HG02610 (cell line): Measurements from ENCODE around the gene RACK1.
"Not testable (repeated sequence)": the region's sequence is repeated elsewhere in the genome, so short reads cannot be mapped to it uniquely, and the experiment has no call there.

Source experiments
- ATAC-seq: cut with Tn5 transposase; IDR thresholded peaks from one replicate; pipeline ENCODE4 v1.9.1; 2021; ENCODE audit warnings: mild to moderate bottlenecking, moderate library complexity; ENCODE audit not compliant: unreplicated experiment

RACK1 gene

DNA sequence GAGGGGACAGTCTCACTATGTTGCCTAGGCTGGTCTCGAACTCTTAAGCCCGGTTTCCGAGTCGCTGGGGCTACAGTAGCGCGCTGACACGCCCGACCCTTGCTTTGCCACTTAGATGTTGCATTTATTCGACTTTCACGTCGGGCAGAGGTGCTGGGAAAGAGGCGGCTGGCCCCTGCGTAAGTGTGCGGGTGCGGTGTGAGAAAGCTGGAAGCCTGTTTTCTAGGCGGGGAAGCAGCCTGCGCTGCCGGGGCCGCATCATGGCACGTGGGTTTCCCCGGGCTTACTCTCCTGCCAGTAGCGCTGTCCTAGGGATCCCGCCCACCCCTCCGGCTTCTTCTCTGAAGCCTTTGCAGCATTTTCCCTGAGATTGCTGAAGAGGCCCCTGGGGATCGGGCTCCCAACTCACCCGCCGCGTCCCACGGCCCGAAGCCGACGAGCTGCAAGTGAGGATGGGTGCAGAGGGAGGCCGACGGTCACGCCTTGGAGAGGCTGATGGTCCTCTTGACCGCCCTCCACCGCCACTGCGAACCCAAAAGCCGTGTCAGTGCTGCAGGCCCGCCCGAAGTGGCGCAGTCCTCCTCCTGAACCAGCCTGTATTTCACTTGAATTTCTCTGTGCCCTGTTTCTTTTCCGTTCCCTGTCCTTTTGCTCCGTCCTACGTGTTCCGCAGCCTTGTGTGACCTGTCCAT, 26.4 kb downstream of the RACK1 start:
- ATAC-seq = peak; percentile 4

DNA sequence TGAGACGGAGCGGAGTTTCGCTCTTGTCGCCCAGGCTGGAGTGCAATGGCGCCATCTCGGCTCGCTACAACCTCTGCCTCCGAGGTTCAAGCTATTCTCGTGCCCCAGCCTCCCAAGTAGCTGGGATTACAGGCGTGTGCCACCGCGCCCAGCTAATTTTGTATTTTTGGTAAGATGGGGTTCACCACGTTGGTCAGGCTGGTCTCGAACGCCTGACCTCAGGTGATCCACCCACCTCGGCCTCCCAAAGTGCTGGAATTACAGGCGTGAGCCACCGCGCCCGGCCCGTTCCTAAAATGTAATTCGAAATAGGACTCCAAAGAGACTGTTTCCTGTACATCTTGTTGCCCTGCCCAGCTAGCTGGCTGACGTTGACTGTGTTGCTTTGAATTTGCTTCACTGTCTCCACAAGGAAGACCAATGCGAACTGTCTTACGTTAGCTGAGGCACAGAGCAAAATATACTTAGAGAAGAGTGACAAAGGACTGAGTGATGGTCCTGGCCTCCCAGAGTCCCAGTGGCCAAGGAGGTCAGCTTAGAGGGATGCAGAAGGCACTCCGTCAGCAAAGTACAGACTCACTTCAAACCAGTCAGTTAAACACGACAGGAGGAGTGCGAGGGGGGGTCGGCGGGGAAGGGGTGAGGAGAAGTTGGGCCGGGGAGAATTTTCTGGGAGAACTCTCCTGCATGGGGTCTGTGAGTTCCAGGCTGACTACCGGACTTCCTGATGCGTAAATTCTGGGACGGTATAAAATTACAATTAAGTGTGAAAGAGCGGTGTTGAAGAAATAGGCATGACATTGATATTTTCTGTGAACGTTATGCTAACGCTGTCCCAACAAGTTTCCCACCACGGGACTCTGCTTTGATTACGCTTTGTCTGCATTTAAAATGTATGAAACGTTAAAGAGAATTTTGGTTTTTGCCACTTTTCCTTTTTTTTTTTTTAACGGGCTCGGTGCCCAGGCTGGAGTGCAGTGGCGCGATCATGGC, 27.4 kb downstream of the RACK1 start:
- ATAC-seq = no peak

DNA sequence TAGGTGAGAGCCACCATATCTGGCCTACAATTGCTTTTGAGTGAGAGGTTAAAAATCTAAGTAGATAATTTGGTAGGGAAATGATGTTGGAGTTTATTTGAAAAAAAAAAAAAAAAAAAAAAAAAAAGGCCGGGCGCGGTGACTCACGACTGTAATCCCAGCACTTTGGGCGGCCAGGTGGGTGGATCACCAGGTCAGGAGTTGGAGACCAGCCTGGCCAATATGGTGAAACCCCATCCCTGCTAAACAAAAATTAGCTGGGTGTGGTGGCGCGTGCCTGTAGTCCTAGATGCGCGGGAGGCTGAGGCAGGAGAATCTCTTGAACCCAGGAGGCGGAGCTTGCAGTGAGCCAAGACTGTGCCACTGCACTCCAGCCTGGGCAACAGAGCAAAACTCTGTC, 29.5 kb downstream of the RACK1 start:
- not testable (repeated sequence) for ATAC-seq

DNA sequence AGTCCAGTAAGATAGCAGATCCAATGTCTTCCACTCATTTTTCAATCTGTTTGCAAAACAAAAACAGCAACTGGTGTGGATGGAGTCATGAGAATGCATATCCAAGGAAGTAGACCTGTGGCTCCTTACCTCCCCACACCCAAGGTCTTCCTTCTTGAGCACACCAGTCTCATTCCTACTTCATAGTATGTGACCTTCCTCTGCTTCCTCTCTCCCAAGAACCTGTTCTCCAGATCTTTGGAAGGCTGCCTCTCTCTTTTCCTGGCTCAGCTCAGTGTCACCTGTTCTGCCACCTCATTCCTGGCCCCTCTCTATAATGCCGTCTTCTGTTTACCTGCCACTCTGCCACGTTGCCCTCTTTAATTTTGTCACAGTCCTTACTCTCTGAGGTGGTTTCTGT, 30.8 kb downstream of the RACK1 start:
- no peak for ATAC-seq

DNA sequence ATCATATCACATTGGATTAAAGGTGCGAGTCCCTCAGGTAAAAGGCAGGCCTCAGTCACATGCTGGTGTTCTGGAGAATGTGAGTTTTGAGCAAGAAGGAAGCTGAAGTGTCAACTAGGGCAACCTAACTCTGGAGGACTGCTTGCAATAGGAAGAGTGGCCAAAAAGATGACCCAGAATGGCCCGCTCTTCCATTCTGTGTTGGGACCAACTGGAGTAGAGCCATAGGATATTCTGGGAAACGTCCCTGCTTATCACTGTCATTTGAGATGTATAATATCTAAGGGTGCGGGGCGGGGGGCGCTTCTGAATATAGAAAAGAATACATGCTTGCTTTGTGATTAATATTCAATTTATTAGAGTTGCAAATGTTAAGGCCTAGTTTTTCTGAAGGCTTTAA, 31.6 kb downstream of the RACK1 start:
- no peak for ATAC-seq

DNA sequence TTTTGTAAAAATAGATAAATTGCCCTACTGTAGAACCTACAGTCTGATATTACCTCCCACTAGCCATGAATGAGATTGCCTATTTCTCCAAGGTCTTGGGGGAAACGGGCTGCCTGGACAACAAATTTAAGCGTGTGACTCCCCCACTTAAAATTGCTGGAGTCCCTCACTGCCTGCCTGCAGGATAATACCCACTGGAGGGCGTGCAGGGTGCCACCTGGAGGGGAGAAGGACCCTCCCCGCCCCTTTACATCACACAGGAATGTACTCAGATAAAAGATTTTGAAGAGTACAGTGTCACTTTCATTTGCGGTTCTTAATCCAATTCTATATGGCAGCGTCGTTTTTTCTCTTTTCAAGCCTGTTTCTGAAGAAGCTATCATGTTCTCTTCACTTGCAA, 32.5 kb downstream of the RACK1 start:
- ATAC-seq = no peak

DNA sequence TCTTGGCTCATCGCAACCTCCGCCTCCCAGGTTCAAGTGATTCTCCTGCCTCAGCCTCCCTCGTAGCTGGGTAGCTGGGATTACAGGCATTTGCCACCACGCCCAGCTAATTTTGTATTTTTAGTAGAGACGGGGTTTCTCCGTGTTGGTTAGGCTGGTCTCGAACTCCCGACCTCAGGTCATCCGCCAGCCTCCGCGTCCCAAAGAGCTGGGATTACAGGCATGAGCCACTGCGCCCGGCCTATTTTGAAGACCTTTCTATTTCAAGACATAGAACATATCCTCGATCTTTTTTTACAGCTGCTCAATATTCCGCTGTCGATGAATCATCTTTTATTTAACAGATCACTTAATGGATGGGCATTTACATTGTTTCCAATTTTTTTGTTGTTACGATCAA, 33.0 kb downstream of the RACK1 start:
- not testable (repeated sequence) for ATAC-seq

DNA sequence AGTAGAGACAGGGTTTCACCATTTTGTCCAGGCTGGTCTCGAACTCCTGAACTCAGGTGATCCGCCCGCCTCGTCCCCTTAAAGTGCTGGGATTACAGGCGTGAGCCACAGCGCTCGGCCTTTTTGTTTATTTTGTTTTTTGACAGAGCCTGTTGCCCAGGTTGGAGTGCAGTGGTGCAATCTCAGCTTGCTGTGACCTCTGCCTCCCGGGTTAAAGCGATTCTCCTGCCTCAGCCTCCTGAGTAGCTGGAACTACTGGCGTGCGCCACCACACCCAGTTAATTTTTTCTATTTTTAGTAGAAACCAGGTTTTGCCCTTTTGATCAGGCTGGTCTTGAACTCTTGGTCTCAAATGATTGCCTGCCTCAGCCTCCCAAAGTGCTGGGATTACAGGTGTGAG, 33.6 kb downstream of the RACK1 start:
- not testable (repeated sequence) for ATAC-seq

DNA sequence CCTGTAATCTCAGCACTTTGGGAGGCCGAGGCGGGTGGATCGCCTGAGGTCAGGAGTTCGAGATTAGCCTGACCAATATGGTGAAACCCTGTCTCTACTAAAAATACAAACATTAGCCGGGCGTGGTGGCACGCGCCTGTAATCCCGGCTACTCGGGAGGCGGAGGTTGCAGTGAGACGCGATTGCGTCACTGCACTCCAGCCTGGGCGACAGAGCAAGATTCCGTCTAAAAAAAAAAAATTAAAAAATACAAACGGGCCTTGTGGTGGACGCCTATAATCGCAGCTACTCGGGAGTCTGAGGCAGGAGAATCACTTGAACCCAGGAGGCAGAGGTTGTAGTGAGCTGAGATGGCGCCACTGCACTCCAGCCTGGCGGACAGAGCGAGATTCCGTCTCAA, 34.7 kb downstream of the RACK1 start:
- not testable (repeated sequence) for ATAC-seq

DNA sequence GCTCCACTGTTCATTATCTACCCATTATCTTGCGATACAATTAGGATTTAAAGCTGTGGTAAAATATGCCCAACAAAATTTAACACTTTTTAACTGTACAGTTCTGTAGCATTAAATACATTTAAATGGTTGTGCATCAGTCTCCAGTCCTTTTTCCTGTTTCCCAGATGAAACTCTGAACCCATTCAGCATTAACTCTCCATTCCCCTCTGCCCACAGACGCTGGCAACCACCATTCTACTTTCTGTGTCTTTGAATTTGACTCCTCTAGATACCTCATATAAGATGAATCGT, 35.8 kb downstream of the RACK1 start:
- no peak for ATAC-seq

DNA sequence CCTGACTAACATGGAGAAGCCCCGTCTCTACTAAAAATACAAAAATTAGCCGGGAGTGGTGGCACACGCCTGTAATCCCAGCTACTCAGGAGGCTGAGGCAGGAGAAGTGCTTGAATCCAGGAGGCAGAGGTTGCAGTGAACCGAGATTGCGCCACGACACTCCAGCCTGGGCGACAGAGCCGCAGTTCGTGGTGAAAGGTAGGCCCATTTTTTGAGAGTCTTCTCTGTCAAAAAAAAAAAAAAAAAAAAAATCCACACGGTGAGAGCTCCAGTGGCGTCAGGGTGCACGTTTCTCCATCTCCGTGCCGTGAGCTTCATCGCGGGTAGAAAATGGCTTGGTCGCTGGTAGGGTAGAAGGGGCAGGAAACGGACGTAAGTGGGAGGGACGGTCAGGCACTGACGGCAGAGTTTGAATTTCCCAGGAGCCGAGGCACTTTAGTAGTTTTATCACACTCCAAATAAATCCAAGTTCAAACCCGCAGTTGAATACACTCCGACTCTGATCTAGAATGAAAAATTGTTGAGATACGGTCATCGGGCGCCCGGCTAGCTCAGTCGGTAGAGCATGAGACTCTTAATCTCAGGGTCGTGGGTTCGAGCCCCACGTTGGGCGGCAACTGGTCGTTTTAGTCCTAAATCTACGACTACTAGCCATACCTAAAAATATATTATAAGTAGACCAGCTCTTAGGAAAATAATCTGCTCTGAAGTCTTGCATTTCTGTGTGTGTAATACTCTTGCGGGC, 36.3 kb downstream of the RACK1 start:
- ATAC-seq = no peak

DNA sequence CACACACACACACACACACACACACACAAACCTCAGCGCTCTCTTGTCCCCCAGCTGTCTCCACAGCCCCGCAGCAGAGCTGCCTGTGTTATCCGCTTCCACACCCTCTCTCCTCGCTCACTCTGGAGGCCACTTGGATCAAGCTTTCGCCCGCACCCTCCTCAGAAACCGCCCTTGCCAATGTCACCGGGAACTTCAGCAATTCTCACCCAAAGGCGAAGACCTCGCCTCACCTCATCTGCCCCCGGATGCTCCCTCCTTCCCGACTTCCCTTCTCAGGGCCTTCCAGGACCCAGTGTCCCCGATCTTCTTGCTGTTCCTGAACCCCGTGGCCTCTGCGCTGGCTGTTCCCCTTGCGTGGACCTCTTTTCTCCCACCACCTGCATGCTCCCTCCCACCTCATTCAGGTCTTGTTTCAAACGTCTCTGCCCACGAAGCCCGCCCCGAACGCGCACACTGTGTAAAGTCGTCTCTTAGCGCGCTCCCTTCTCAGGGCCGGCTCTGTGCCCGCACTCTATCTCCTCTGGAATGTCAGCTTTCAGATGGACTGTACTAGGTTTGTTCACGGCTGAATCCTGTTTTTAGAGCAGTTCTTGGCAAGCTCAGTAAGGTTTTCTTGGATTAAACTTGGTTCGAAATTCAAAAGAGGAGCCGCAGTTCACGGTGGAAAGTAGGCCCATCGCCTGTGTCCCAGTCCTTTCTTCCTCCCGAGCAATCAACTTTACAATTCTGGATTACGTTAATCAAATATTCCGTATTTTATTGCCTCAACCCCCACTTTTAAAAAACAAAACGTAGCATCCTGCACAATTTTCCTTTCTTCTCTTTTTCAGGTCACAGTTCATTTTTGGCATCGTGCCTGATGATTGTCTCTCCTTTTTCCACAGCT, 37.7 kb downstream of the RACK1 start:
- ATAC-seq = no peak

DNA sequence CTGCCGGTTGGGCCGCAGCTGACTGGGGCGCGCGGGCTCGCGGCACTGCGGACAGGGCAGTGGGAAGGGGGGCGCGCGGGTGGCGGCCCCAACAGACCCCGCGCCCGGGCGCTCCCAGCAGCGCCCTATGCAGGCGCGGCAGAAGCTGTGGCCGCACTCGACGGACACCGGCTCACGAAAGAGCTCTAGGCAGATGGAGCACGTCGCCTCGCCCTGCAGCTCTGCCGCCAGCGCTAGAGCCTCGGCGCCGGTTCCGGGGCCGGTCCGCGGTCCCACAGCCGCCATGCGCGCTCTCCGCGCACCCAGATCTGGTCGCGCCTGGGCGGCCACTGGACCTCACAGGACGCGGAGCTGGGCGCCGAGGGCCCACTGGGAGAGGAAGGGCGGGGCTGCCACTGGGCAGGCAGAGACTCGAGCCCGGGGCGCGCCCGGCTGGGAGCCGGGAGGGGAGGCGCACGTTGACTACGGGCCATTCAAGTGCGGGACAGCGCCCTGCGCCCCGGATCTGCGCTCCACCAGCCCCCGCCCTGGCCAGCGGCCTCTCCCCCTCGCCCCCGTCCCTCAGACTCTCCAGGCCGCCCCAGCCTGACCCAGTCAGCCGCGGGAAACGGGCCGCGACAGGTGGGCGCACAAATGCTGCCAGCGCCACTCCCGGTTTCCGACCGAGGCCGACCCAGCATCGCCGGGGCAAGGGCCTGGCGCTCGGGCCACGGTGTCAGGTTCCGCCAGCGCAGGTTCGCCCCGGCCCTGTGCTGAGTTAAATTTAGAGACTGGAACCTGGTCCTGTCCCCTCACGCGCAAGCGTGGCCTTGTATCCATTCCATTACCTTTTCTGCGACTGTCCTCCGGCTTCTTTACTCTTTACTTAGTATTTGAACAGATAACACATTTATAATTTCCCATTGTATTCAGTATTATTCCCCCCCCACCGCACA, 38.6 kb downstream of the RACK1 start, which contains the start of gene TRIM7:
Gene TRIM7 (minus strand): TSS at position 371 of the 935 bp plus-strand sequence. CDS start 86 bp downstream, at position 285.
- ATAC-seq = no peak

DNA sequence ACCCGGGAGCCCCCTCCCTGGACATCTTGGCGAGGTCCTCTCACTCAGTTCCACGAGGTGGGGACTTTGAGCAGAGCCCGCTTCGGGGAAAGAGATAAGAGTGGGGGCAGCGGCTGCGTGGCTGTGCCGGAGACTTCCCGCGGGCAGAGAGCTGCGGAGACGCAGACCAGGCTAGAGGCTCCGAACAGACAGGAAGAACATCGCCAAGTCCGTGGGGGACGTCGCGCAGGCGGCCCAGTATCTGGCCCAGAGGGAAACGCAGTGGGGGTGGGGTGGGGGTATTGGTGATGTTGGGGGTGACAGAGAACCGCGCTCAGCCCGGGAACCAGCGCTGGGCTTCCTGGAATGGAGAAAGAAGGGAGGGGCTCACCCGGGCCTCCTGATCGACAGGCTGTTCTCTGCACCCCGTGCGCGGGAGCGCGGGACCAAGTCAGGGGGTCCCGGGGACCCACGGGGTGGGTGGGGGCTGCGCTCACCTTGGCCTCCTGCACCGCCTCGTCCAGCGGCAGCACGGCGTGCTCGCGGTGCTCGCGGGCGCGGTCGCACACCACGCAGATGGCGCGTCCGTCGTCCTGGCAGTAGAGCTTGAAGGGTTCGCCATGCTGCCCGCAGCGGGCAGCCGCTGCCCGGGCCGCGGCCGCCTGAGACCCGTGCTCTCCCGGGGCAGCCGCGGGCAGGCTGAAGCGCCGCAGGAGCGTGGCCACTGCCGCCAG, 39.4 kb downstream of the RACK1 start:
- no peak for ATAC-seq

DNA sequence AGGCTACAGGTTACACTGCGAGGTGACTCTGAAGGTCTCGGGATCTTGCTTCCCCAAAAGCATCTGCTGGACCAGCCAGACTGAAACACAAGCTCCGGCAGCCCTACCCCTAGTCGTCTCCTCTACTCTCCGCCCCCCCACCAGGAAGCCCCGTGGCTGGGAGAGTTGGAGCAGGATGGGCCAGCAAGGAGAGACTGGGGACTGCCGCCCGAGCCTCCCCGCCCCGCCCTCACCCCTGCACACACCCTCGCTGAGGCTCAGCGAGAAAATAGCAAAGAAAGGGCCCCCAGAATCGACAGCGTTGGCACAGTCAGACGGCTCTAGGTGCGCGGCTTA, 40.0 kb downstream of the RACK1 start:
- no peak for ATAC-seq

DNA sequence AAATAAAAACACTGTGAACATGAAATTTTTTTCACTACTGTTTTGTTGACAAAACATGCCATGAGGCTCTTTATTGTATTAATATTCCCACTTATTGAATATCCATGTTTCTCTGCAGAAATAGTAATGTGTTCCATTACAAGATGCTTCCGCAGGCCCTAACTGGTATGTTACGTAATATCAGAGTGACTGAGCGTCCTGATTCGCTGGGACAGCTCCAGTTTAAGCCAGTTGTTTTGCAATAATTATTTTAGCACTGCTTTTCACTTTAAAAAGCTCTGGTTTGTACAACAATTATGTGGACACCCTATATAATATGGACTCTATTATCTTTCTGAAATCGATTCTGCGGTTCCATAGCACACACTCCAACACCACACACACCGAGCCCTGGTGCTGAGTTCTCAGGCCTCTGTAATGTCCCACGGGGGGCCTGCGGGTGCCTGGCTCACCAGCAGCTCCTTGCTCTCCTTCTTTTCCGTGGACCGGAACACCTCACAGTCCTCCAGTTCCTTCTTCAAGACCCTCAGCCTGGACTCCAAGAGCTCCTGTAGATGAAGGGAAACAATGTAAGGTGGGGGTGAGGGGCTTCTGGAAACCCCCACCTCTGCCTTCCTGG, 40.5 kb downstream of the RACK1 start:
- no peak for ATAC-seq

DNA sequence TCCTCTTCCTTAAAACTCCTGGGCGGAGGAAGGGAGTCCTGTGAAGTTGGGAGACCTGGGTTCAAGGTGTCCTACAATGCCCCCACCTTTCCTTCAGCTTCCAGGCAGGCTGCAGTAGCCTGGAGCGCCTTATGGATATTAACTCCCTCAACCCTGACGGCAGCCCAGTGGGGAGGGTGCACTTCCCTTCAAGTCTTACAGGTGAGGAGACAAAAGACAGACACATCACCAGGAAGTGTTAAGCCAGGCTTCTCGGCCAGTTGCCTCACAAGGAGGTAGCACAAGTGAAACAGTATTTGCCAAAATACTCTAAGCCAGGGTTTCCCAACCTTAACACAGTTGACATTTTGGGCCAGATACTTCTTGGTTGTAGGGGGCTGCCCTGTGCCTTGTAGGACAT, 42.9 kb downstream of the RACK1 start:
- no peak for ATAC-seq

DNA sequence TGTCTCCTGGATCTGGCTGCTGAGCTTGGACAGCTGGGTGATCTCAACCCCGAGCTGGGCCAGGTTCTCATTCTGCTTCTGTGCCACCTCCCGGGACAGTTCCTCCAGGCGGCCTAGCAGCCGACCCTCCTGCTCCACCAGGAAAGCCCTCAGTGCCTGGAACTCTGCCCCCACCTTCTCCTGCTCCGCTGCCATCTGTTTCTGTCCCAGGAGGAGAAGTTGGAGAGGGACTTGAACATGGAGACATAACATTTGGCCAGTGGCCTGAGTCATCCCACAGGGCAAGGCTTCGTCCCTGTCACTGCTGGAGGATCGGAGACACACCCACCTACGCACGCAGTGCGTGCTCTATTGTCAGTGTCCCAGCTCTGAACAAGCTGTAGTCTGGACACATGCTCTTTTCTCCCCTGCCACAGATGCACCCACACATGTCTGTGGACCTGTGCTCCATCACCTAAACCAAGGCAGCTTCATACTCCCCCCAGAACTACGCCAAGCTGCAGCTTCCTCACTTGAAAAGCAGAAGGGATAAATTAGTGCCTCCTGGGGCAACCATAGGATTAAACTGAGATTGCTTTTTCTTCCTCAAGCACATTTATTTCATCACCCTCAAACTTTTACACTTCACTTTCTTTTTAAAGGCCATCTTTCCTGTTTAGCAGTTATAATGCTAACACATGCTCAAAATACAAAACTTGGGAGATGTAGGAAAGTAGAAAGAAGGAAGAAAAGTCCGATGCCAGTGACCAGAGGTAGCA, 43.6 kb downstream of the RACK1 start:
- ATAC-seq = no peak
